ENCODE data around the gene NAALADL2. TPM values are rescaled to one million over a fixed set of nuclear protein-coding genes. Genes with fewer than 3 reads are reported as not detected.
"Not testable (repeated sequence)": the region's sequence is repeated elsewhere in the genome, so short reads cannot be mapped to it uniquely, and the experiment has no call there.

Gene NAALADL2
- polyA plus RNA-seq, 2 of the 4 experiments (the other 2 are of a cell fraction): 0.09 to 0.28 TPM

DNA sequence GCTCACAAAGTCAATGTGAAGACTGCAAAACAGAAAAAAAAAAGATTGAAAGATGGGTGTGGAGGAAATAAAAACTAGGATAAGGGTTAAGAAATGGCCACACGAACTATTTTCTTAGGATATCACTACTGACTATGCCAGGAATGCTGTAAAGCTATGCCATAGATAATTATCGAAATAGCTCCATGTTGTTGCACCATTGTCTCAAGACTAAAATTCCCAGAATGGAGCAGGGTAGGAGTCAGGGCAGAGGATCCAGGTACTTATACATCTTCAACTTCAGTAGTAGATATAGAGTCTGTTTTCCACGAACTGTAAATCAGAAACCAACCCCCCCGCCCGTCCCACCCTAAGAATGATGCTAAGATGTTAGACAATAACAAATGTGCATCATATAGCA is 302.2 kb downstream of the NAALADL2 start:
- ChIA-PET CTCF (no interaction called here), POLR2A (interaction anchor here (0.6 kb wide), 1 partner anchor 10 kb away, joined by 3 read pairs; no protein-coding TSS in a partner anchor)
- no peak for FAIRE-seq
- TF ChIP-seq NFE2L2 (conservative IDR thresholded peaks at IDR 0.05; ENCODE audit: low read length): no peak
- TF ChIP-seq RARB (CRISPR knock-in tag; IDR thresholded peaks at IDR 0.05): no peak
- no peak for TF ChIP-seq EHMT2 (IDR thresholded peaks at IDR 0.05; ENCODE audit: low read depth)
- no peak for DNase-seq (ENCODE audit: low read depth in 1 of 2, low spot score in 1 of 2)
- Histone ChIP-seq H3K4me2 (no peak overlapping the region), H3K4me1 (no peaks in the 10 kb centered on the region), H3K9me3 (no peaks in the 10 kb centered on the region), H3K27ac (no peak overlapping the region), H3K4me3 (no peak overlapping the region)
- WGBS (ENCODE audit: missing lambda C conversion rate): 38% methylated on average over 5 of the region's 5 CpGs
- no peak for ATAC-seq

DNA sequence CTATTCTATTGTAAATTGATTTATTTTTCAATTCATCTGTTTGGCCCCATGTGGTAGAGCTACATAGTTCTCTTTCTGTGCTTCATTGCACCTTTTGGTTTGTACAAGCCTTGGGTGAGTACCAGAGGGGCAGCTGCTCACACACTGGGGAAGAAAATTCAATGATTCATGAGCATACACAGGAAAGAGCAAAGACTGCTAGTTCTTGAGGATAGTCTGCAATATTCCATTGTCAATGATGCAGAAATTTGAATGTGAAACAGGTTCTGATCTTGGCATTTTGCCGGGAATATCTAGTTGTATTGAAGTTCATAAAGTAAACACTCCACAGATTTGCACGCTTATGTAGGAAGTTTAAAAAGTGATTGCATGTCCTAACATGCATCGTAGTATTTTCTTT is 304.6 kb downstream of the NAALADL2 start:
- no peak for DNase-seq (ENCODE audit: low read depth in 1 of 2, low spot score in 1 of 2)
- WGBS (ENCODE audit: missing lambda C conversion rate): 59% methylated on average over 3 of the region's 3 CpGs
- TF ChIP-seq HOXA7 (CRISPR knock-in tag; IDR thresholded peaks at IDR 0.05): no peak
- TF ChIP-seq TFCP2L1 (CRISPR knock-in tag; IDR thresholded peaks at IDR 0.05): no peak
- TF ChIP-seq RNF2 (IDR thresholded peaks at IDR 0.05; ENCODE audit: borderline replicate concordance, low read depth): no peak
- TF ChIP-seq CHD2 (IDR thresholded peaks at IDR 0.05; ENCODE audit: low read length, partially characterized antibody): no peak
- TF ChIP-seq ZC3H11A (IDR thresholded peaks at IDR 0.05): no peak
- Histone ChIP-seq H3K9me3 (no peaks in the 10 kb centered on the region), H3K27ac (no peak overlapping the region), H3K4me3 (no peak overlapping the region), H3K4me2 (no peak overlapping the region), H3K4me1 (no peaks in the 10 kb centered on the region)
- FAIRE-seq: no peak
- ChIA-PET CTCF (no interaction called here), POLR2A (no interaction called here)
- no peak for ATAC-seq

DNA sequence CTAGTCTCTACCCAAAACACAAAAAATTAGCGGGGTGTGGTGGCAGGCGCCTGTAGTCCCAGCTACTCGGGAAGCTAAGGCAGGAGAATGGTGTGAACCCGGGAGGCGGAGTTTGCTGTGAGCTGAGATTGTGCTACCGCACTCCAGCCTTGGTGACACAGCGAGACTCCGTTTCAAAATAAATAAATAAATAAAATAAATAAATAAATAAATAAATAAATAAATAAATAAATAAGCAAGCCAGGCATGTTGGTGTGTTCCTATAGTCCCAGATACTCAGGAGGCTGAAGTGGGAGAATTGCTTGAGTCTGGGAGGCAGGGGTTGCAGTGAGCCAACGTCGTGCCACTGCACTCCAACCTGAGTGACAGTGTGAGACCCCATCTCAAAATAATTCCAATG is 314.0 kb downstream of the NAALADL2 start:
- FAIRE-seq; H3K4me1 ChIP-seq; CTCF ChIA-PET; H3K9me3 ChIP-seq; POLR2A ChIA-PET; DNase-seq (ENCODE audit: low read depth in 1 of 2, low spot score in 1 of 2); H3K4me3 ChIP-seq; H3K27ac ChIP-seq; H3K4me2 ChIP-seq; ATAC-seq: not testable (repeated sequence)
- TF ChIP-seq ZC3H11A (IDR thresholded peaks at IDR 0.05): peak; percentile 39
- WGBS (ENCODE audit: missing lambda C conversion rate): 86% methylated on average over 10 of the region's 10 CpGs

DNA sequence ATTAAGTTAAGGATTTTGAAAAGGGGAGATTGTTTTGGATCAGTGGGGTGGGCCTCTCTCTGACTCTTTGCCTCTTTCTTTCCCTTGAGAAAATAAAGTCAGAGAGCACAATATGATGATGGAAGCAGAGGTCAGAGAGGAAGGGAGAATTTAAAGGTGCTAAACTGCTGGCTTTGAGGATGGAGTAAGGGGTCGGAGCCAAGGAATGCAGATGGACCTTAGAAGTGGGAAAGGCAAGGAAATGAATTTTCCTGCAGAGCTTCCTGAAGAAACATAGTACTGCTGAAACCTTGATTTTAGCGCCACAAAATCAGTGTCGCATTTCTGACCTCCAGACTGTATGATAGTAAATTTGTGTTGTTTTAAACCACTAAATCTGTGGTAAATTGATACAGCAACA is 317.4 kb downstream of the NAALADL2 start:
- FAIRE-seq (no peak), DNase-seq (ENCODE audit: low read depth in 1 of 2, low spot score in 1 of 2) (no peak), ATAC-seq (no peak)
- Histone ChIP-seq H3K4me1 (peaks cover 15% of the 10 kb centered on the region; the same call in 2 of the 3 replicates), H3K27ac (no peak overlapping the region), H3K4me3 (no peak overlapping the region), H3K9me3 (no peaks in the 10 kb centered on the region), H3K4me2 (no peak overlapping the region)
- no peak for TF ChIP-seq ZSCAN20 (CRISPR knock-in tag; IDR thresholded peaks at IDR 0.05)
- POLR2A ChIA-PET: no interaction called here
- 71% methylated on average over 3 of the region's 3 CpGs for WGBS (ENCODE audit: missing lambda C conversion rate)
- CTCF ChIA-PET: no interaction called here

DNA sequence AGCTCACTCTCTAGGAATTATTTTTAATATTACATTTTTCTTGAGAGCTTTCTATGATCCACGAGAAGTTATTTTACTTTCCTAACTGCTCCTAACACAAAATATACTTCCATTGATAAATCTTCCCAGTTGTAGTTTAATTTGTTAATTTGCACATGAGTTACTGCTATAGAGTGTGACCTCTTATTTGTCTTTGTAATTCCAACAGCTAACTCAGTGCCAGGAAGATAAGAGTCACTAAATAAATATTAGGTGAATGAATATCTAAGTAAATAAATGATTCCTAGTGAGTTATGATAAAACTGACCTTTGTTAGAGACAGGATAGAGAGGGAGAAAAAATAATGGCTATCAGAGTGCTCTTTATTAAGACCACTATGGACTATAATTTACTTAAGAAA is 319.9 kb downstream of the NAALADL2 start:
- peaks cover 15% of the 10 kb centered on the region; the same call in 2 of the 3 replicates for H3K4me1 ChIP-seq
- POLR2A ChIA-PET: no interaction called here
- FAIRE-seq (no peak), DNase-seq (ENCODE audit: low read depth in 1 of 2, low spot score in 1 of 2) (peak in 1 of 2 experiments; percentile 31), ATAC-seq (peak; percentile 63 to 81)
- WGBS (ENCODE audit: missing lambda C conversion rate): 3% methylated on average over 1 of the region's 1 CpG
- no peaks in the 10 kb centered on the region for H3K9me3 ChIP-seq
- CTCF ChIA-PET: no interaction called here
- TF ChIP-seq NFE2L2 (conservative IDR thresholded peaks at IDR 0.05; ENCODE audit: low read length): no peak
- TF ChIP-seq SMC3 (IDR thresholded peaks at IDR 0.05): no peak
- TF ChIP-seq EHF (CRISPR knock-in tag; IDR thresholded peaks at IDR 0.05): no peak
- TF ChIP-seq, protein P1, sequence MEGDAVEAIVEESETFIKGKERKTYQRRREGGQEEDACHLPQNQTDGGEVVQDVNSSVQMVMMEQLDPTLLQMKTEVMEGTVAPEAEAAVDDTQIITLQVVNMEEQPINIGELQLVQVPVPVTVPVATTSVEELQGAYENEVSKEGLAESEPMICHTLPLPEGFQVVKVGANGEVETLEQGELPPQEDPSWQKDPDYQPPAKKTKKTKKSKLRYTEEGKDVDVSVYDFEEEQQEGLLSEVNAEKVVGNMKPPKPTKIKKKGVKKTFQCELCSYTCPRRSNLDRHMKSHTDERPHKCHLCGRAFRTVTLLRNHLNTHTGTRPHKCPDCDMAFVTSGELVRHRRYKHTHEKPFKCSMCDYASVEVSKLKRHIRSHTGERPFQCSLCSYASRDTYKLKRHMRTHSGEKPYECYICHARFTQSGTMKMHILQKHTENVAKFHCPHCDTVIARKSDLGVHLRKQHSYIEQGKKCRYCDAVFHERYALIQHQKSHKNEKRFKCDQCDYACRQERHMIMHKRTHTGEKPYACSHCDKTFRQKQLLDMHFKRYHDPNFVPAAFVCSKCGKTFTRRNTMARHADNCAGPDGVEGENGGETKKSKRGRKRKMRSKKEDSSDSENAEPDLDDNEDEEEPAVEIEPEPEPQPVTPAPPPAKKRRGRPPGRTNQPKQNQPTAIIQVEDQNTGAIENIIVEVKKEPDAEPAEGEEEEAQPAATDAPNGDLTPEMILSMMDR (IDR thresholded peaks at IDR 0.05): no peak
- no peak for TF ChIP-seq ESRRA (IDR thresholded peaks at IDR 0.05; ENCODE audit: borderline replicate concordance, low read length)
- no peak for TF ChIP-seq CBX8 (IDR thresholded peaks at IDR 0.05)
- no peak for TF ChIP-seq RFX5 (IDR thresholded peaks at IDR 0.05)
- TF ChIP-seq HOXB13 (CRISPR knock-in tag; IDR thresholded peaks at IDR 0.05; ENCODE audit: low read depth): no peak
- no peak for TF ChIP-seq FOSL2 (IDR thresholded peaks at IDR 0.05)
- peak; percentile 68 for TF ChIP-seq FOSL2 (CRISPR knock-in tag; IDR thresholded peaks at IDR 0.05)
- peak; percentile 60; the same call in 1 of the 2 replicates for TF ChIP-seq GATA3 (IDR thresholded peaks at IDR 0.05; ENCODE audit: borderline replicate concordance)
- TF ChIP-seq KDM1A (IDR thresholded peaks at IDR 0.05; ENCODE audit: low read depth): no peak
- TF ChIP-seq, protein P2, sequence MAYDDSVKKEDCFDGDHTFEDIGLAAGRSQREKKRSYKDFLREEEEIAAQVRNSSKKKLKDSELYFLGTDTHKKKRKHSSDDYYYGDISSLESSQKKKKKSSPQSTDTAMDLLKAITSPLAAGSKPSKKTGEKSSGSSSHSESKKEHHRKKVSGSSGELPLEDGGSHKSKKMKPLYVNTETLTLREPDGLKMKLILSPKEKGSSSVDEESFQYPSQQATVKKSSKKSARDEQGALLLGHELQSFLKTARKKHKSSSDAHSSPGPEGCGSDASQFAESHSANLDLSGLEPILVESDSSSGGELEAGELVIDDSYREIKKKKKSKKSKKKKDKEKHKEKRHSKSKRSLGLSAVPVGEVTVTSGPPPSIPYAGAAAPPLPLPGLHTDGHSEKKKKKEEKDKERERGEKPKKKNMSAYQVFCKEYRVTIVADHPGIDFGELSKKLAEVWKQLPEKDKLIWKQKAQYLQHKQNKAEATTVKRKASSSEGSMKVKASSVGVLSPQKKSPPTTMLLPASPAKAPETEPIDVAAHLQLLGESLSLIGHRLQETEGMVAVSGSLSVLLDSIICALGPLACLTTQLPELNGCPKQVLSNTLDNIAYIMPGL (CRISPR knock-in tag; IDR thresholded peaks at IDR 0.05; ENCODE audit: borderline replicate concordance): no peak
- TF ChIP-seq, protein P3, sequence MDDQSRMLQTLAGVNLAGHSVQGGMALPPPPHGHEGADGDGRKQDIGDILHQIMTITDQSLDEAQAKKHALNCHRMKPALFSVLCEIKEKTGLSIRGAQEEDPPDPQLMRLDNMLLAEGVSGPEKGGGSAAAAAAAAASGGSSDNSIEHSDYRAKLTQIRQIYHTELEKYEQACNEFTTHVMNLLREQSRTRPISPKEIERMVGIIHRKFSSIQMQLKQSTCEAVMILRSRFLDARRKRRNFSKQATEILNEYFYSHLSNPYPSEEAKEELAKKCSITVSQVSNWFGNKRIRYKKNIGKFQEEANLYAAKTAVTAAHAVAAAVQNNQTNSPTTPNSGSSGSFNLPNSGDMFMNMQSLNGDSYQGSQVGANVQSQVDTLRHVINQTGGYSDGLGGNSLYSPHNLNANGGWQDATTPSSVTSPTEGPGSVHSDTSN (IDR thresholded peaks at IDR 0.05): no peak
- TF ChIP-seq JUNB (IDR thresholded peaks at IDR 0.05): peak; percentile 44
- no peak for TF ChIP-seq RAD21 (conservative IDR thresholded peaks at IDR 0.05 in 1 of 2, IDR thresholded peaks at IDR 0.05 in 1 of 2)
- TF ChIP-seq RNF2 (IDR thresholded peaks at IDR 0.05; ENCODE audit: borderline replicate concordance, low read depth): no peak
- H3K4me2 ChIP-seq: peak overlapping the region; percentile 48; the same call in 2 of the 3 replicates
- no peak overlapping the region for H3K27ac ChIP-seq
- no peak overlapping the region for H3K4me3 ChIP-seq

Data from A549 (cell line).